SW 1271 (cell line): ENCODE measurements around the gene PPM1J.
A peak's percentile ranks its signal among the peaks of the same experiment; 100 is the strongest.

Experiments used
- DNase-seq, 2 experiments: peaks; one replicate each; lab custom pipeline; 2025; lab: John Stamatoyannopoulos, UW

The PPM1J gene

DNA sequence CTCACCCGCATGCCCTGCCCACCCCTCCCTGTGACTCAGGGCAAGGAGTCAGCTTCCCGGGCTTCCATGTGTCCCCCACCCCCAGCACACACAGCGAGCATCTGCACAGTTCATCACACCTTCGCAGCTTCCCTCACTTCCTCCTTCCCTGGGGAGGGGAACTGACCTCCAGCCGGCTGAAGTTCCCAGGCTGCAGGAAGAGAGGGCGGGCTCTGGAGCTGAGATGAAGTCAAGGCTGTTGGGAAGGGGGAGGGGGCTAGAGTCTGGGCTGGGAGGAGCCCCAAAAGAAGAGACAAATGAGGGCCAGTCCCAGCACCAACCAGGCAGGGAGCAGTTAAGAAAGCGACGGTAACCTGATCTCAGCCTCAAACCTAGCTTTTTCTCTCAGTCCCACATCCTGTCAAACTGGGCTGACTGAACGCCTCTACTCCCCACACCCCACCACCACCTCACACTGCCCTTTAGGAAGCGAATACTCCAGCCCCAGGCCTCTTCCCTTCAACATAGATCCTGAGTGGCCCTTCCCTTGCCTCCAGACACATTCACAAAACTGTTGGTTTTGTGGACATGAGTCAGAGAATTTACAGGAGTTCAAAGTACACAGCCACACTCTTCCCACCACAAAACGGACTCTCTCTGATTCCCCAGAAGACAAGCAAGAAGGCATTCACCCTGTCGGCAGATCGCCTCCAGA is 10.1 kb downstream of the PPM1J start:
- peak; percentile 81 to 94 for DNase-seq

DNA sequence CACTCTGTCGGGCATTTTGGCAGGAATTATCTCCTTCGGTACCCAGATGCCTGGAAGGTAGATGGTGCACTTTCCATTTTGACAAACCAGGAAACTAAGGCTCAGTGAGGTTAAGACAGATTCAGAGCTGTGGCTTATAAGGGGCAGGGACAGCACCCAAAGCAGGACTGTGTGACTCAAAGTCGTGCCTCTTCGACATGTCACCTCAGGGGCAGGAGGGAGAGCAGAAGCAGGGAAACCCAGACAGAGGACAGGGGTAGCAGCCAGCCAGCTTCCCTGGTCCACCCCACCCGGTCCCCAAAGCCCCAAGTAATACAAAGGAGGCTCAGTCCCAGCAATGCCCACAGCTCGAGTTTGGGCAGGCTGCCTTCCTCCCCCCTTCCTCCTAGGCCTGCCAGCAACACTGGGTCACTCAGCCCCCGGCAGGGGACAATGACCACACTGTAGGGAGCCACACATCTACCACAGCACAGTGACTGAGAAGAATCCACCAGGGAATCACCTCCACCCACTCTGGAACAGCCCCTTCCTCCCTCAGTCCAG is 10.7 kb downstream of the PPM1J start:
- DNase-seq = no peak

DNA sequence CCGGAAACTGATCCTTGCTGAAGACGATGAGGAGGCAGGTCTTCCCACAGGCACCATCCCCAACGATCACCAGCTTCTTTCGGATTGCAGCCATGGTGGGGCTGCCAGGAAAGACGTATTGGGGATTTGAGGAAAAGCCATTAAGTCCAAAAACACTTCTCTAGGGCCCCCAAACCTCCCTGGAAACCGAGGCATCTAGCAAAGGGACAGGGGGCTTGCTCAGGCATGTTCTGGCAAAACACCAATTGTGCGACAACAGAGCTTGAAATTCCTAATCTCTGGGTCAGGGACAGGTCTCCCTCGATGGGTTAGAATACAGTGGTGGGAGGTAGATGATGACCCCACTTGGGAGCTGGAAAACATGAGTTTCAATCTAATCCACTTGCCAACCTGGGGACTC is 11.4 kb downstream of the PPM1J start:
- no peak for DNase-seq

DNA sequence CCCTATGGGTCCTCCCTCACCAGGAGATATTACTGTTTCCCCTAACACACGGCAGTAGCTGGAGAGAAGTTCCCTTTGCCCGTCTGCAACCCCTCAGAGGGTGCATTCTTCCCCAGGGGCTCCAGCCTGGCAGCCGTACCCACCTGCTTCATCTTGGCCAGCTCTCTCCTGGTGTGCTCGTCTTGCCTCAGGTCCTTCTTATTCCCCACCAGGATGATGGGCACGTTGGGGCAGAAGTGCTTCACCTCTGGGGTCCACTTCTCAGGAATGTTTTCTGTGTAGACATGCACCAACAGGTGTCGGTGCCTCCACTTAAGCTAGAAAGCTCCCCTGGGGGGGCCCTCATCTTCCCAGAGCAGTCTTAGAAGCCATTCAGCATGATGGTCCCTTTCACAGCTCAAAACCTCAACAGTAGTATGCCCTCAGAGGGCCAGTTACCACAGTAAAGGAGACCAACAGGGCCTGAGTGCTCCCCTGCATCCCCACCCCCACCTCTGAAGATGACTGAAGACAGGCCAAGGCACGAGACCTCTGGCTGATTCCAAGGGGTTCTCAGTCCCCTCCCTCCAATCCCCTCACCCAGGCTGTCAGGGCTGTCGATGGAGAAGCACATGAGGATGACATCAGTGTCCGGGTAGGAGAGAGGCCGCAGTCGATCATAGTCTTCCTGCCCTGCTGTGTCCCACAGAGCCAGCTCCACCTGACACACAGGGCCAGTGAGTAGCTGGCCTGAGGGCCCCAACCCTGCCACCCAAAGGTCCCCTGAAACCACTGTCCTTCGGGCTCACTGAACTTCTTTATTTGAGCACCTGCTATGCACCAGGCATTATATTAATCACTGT is 12.5 kb downstream of the PPM1J start:
- no peak for DNase-seq

DNA sequence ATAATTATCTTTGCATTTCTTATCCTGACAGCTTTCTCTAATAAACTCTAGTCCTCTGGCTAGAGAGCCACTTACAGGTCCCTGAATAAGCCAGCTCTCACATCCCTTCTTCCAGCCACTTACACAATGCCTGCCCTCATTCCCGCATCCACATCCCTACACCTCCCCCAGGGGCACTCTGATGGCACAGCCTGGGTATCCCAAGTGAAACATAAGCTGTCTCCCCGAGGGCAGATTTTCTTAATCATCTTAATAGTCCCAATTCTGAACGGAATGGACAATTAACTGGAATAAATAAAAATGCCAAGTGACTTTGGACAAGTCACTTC is 13.1 kb downstream of the PPM1J start:
- peak in 1 of 2 experiments; percentile 1 for DNase-seq

DNA sequence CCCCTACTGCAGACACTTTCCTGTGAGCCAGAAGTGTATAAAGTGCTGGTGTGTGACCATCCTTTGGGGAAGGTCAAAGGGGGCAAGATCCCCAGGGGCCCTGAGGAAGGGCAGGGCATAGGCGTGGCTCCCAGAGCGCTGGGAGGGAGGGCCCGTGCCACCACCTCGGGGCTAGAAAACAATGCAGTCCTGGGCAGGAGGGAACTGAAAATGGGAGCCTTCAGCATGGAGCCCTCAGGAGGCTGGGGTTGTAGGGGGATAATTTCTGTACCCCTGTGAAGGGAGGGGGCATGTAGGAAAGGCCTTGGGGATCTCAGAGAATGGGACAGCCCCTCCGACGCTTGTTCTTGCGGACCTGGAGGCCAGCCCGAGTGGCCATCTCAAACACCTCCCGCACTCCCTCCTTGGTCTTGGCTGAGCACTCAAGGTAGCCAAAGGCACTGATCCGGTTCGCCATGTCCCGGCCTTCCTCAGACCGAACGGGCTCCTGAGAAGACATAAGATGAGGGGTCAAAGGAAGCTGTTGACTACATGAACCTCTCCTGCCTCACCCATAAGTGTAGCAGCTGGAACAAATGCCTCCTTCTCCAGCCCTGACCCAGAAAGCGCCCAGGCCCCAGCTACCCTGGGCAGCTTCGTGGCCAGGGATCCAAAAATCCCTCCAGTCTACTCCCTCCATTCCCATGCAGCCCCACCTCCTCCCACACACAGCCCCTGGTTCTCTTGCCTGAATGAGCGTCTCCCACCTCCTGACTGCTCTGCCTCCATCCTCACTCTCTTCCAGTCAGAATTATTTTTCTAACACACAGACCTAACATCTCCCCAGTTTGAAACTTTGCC is 13.7 kb downstream of the PPM1J start:
- no peak for DNase-seq

DNA sequence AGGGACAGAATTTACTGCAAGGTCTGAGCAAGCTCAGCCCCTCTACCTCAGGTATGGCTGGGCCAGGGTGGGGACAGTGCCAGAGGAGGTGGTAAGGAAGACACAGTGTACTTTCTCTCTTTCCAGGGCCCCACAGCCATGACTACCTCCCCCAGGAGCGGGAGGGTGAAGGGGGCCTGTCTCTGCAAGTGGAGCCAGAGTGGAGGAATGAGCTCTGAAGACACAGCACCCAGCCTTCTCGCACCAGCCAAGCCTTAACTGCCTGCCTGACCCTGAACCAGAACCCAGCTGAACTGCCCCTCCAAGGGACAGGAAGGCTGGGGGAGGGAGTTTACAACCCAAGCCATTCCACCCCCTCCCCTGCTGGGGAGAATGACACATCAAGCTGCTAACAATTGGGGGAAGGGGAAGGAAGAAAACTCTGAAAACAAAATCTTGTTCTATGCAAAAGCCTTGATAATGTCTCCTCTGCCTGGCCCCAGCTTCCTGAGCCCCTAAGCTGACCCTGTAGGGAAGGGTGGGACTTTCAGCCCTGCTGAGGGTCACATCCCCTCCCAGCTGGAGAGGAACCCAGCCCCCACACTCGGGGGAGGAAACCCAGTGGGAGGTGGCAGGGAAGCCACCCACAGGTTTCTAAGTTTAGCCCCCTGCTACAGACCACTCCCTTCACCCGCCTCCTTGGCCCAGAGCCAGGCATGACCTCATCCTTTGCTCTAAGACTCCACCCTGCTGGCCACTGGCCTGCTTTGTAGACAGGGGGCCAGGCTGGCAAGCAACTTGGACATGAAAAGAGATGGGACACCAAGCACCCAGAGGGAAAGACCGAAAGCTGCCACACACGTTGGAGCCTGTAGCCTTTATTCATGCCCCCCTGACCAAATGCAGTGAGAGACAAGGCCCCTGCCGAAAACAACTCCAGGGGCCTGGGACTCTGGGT is 14.6 kb downstream of the PPM1J start:
- DNase-seq = peak; percentile 69 to 71

DNA sequence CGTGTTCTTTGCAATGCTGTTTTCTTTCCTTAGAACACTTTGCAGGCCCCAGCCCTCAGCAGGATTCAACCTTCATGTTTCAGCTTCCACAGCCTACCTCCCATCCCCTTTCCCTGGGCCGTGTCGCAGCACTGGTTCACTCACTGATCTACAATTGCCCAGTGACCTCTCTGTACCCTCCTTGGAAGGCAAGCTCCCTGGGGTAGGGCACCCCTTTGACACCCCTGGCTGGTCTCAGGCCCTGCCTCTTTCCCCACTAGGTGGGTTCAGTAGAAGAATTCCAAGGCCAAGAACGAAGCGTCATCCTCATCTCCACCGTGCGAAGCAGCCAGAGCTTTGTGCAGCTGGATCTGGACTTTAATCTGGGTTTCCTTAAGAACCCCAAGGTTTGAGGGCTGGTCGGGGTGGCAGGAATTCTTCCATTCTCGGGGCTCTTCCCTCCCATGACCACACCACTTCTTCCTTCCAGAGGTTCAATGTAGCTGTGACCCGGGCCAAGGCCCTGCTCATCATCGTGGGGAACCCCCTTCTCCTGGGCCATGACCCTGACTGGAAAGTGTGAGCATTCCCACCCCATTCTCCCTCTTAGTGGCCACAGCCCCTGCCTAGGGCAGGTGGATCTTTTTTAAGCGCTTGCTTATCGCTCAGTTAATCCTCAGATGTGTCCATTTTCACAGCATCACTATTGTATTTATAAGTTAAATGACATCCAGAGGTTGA is 15.5 kb downstream of the PPM1J start:
- no peak for DNase-seq

DNA sequence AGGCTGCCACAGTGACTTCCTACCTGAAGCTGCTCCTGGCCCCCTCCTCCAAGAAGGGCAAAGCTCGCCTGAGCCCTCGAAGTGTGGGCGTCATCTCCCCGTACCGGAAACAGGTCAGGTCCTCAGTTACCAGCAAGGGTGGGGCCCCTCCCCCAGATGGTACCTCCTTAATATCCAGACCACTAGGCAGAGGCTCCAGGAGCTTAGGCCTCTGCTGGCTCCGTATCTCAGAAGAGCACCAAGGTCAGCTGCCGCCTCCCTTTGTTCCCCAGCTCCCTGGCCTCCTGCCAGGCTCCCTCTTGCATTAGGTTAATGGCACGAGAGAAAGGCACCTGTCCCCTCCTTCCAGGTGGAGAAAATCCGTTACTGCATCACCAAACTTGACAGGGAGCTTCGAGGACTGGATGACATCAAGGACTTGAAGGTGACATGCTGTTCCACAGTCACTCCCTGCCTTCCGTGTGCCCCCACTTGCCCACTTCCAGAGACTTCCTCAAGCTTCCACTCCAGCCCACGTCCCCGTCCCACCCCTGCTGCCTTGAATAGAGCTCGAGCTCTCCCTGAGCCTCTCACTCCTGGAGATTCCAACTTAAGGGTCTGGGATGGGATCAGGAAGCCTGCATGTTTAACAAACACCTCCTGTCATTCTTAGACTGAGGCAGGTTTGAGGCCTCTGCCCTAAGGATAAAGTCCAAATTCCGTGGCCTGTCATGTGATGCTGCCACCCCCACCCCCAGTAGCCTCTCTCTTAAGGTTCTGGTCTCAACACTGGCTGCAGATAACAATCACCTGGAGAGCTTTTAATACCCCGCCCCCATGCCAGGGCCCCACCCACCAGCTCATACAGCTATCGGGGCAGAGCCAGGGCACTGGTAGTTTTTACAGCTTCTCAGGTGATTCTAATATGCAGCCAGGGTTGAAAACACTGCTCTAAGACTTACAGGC is 16.5 kb downstream of the PPM1J start:
- peak in 1 of 2 experiments; percentile 1 for DNase-seq

DNA sequence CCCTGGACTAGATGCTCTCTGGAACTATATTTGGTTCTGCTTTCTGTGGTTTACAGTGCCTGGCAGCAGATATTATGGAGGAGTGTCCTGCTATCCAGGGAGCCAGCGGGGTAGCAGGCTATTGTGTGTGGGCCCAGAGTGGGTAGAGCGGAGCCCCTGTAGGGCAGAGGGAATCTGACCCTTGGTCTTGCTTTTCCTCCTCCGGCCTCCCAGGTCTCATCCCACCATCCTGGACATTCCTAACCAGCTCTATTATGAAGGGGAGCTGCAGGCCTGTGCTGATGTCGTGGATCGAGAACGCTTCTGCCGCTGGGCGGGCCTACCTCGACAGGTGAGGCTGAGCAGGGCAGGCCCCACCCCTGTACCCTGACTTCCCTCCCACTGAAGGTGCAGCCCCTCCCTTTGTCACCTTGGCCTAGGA is 17.3 kb downstream of the PPM1J start:
- no peak for DNase-seq

DNA sequence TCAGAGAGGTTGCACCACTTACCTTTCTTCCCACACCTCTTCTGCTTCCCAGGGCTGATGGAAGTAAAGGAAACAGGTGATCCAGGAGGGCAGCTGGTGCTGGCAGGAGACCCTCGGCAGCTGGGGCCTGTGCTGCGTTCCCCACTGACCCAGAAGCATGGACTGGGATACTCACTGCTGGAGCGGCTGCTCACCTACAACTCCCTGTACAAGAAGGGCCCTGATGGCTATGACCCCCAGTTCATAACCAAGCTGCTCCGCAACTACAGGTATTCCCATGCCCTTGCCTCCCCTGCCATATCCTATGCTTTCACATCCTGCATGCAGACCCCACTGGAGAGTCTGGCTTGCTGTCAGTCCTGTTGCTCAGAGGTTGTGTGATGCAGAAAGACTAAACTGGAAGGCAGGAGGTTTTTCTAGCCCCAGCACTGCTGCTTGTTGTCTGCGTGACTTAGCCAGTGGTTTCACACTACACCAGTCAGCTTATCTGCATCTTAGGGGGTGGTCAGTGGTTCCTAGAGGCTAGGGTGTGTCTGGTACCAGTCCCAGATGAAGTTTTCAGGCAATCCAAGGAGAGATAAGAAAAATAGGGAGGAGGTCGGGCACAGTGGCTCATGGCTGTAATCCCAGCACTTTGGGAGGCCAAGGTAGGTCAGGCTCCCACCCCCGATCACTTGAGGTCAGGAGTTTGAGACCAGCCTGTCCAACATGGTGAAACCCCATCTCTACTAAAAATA is 18.4 kb downstream of the PPM1J start:
- no peak for DNase-seq

DNA sequence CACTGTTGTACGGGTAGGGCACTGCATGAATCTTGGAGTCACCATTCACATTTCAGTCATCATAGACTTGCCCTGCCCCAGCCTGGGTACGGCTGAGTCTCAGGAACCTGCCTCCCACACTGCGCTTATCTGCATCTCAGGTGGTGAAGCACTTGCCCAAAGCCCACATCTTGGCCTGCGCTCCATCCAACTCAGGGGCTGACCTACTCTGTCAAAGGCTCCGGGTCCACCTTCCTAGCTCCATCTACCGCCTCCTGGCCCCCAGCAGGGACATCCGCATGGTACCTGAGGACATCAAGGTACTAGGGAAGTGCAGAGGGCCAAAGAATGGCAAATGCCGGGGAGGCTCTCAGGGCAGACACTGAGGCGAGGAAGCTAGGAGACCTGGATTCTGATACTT is 19.9 kb downstream of the PPM1J start:
- no peak for DNase-seq

DNA sequence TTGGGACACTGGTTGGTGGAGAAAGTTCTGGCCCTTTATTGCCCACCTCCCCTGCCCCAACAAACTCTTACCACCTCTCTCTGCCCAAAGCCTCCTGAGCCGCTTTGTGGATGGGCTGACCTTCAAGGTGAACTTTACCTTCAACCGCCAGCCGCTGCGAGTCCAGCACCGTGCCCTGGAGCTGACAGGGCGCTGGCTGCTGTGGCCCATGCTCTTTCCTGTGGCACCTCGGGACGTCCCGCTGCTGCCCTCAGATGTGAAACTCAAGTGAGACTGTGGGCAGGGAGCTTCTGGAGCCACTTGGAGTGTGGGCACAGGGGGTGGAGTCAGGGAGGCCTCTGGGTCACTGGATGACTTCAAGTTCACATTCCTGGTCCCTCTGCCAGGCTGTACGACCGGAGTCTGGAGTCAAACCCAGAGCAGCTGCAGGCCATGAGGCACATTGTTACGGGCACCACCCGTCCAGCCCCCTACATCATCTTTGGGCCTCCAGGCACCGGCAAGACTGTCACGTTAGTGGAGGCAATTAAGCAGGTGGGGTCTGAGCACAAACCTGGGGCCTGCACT is 20.7 kb downstream of the PPM1J start:
- no peak for DNase-seq

DNA sequence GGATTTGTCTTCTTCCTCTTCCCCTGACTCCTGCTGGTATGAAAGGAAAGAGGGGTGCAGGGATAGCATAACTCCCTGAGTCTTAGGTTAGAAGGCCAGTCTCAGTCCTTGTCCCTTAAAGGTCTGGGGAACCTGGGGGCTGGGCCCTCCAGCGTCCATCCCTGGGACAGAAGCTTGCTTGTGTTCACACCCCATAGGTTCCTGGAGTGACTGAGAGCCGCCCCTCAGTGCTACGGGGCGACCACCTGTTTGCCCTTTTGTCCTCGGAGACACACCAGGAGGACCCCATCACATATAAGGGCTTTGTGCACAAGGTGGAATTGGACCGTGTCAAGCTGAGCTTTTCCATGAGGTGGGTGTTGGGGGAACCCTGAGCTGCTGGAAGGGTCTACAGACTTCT is 21.3 kb downstream of the PPM1J start:
- DNase-seq = no peak

DNA sequence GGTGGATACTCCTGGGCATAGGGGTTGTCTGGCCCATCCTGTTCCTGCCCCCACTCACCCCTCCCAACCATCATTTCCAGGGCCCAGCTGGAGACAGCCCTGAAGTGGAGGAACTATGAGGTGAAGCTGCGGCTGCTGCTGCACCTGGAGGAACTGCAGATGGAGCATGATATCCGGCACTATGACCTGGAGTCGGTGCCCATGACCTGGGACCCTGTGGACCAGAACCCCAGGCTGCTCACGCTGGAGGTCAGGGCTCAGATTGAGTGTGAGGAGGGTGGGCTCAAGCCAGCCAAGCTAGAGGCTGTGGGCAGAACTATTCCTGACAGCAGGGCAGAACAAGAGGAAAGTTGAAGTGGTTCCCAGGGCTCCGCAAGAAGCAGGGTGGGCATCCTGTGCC is 22.5 kb downstream of the PPM1J start:
- no peak for DNase-seq

DNA sequence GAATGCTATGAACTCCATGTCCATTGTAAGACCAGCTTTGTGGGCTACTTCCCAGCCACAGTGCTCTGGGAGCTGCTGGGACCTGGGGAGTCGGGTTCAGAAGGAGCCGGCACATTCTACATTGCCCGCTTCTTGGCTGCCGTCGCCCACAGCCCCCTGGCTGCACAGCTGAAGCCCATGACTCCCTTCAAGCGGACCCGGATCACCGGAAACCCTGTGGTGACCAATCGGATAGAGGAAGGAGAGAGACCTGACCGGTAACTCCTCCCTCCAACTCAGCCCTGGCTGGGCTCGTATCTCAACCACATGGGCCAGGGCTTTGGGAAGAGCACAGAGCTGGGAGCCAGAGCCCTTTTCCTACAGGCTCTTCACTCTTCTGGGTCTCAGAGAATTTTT is 25.3 kb downstream of the PPM1J start:
- DNase-seq = no peak

DNA sequence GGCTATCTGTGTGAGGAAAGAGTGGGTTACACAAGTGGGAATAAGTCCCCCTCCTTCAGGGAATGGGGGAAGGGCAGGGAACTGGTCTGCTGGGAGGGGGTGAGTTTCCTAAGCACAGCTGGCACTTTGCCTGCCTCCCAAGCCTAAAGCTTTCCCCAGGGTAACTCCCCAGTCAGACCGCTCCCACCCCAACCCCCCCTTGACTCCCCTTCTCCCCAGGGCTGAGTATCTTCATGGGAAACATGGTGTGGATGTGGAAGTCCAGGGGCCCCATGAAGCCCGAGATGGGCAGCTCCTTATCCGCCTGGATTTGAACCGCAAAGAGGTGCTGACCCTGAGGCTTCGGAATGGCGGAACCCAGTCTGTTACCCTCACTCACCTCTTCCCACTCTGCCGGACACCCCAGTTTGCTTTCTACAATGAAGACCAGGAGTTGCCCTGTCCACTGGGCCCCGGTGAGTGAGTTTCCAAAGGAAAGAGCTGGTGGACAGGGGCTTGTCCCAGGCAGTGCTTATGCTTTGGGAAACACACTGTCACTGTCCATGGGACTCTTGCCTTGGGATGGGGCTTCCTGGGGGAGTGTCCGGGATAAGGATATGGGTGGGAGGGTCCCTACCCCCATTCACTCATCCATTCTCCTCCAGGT is 25.8 kb downstream of the PPM1J start:
- DNase-seq = no peak

DNA sequence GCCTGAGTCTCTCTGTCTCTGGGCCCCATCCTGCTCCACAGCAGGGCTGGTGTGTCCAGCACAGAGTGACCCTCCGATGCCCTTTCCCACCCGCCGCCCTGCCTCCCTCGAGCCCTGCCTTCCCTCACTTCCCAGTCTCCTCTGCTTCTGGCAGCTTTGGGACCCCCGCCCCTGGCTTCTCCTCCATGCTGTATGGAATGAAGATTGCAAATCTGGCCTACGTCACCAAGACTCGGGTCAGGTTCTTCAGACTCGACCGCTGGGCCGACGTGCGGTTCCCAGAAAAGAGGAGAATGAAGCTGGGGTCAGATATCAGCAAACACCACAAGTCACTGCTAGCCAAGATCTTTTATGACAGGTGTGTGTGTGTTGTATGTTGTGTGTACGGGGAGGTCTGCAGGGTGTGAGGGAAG is 26.3 kb downstream of the PPM1J start:
- DNase-seq = no peak
